Measurements from ENCODE around the gene SDCCAG8. TPM values are rescaled to one million over a fixed set of nuclear protein-coding genes. Genes with fewer than 3 reads are reported as not detected.

Gene SDCCAG8
- total and polyA plus RNA-seq, 2 of the 8 experiments (the other 6 are each of a cell fraction or from before 2014, with no cell fraction given) = 15.6 to 21.0 TPM

DNA sequence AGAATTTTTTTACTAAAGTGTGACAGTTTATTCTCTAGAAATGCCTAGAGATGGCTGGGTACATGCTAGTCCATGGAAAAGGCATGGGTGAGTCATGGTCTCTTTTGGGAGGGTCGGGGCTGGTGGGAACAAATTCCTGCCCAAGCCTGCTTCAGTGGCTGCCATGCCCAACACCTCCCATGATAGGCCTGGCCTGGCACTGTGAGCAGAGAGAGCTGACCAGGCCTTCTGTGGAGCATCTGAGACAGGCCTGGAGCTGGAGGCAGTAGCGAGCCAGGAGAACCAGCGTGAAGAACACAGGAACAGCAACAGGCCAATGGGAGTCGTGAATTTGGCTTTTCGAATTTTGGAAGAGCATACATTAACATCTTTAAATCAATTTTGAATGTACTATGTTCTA lies 209.2 kb downstream of the SDCCAG8 start (continued):
- TF ChIP-seq, protein P1, sequence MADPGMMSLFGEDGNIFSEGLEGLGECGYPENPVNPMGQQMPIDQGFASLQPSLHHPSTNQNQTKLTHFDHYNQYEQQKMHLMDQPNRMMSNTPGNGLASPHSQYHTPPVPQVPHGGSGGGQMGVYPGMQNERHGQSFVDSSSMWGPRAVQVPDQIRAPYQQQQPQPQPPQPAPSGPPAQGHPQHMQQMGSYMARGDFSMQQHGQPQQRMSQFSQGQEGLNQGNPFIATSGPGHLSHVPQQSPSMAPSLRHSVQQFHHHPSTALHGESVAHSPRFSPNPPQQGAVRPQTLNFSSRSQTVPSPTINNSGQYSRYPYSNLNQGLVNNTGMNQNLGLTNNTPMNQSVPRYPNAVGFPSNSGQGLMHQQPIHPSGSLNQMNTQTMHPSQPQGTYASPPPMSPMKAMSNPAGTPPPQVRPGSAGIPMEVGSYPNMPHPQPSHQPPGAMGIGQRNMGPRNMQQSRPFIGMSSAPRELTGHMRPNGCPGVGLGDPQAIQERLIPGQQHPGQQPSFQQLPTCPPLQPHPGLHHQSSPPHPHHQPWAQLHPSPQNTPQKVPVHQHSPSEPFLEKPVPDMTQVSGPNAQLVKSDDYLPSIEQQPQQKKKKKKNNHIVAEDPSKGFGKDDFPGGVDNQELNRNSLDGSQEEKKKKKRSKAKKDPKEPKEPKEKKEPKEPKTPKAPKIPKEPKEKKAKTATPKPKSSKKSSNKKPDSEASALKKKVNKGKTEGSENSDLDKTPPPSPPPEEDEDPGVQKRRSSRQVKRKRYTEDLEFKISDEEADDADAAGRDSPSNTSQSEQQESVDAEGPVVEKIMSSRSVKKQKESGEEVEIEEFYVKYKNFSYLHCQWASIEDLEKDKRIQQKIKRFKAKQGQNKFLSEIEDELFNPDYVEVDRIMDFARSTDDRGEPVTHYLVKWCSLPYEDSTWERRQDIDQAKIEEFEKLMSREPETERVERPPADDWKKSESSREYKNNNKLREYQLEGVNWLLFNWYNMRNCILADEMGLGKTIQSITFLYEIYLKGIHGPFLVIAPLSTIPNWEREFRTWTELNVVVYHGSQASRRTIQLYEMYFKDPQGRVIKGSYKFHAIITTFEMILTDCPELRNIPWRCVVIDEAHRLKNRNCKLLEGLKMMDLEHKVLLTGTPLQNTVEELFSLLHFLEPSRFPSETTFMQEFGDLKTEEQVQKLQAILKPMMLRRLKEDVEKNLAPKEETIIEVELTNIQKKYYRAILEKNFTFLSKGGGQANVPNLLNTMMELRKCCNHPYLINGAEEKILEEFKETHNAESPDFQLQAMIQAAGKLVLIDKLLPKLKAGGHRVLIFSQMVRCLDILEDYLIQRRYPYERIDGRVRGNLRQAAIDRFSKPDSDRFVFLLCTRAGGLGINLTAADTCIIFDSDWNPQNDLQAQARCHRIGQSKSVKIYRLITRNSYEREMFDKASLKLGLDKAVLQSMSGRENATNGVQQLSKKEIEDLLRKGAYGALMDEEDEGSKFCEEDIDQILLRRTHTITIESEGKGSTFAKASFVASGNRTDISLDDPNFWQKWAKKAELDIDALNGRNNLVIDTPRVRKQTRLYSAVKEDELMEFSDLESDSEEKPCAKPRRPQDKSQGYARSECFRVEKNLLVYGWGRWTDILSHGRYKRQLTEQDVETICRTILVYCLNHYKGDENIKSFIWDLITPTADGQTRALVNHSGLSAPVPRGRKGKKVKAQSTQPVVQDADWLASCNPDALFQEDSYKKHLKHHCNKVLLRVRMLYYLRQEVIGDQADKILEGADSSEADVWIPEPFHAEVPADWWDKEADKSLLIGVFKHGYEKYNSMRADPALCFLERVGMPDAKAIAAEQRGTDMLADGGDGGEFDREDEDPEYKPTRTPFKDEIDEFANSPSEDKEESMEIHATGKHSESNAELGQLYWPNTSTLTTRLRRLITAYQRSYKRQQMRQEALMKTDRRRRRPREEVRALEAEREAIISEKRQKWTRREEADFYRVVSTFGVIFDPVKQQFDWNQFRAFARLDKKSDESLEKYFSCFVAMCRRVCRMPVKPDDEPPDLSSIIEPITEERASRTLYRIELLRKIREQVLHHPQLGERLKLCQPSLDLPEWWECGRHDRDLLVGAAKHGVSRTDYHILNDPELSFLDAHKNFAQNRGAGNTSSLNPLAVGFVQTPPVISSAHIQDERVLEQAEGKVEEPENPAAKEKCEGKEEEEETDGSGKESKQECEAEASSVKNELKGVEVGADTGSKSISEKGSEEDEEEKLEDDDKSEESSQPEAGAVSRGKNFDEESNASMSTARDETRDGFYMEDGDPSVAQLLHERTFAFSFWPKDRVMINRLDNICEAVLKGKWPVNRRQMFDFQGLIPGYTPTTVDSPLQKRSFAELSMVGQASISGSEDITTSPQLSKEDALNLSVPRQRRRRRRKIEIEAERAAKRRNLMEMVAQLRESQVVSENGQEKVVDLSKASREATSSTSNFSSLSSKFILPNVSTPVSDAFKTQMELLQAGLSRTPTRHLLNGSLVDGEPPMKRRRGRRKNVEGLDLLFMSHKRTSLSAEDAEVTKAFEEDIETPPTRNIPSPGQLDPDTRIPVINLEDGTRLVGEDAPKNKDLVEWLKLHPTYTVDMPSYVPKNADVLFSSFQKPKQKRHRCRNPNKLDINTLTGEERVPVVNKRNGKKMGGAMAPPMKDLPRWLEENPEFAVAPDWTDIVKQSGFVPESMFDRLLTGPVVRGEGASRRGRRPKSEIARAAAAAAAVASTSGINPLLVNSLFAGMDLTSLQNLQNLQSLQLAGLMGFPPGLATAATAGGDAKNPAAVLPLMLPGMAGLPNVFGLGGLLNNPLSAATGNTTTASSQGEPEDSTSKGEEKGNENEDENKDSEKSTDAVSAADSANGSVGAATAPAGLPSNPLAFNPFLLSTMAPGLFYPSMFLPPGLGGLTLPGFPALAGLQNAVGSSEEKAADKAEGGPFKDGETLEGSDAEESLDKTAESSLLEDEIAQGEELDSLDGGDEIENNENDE (IDR thresholded peaks at IDR 0.05; ENCODE audit: insufficient replicate concordance, low read length) = no peak

All from H1 (cell line).